ENCODE data around the gene SAMHD1.
"Not testable (repeated sequence)": the region's sequence is repeated elsewhere in the genome, so short reads cannot be mapped to it uniquely, and the experiment has no call there.

Gene SAMHD1

GRCh38 chr20:36951198-36951978, at the start of gene SAMHD1:
SAMHD1 (minus strand) TSS chr20:36951708; CDS start chr20:36951643, 65 bp downstream.
- peak; percentile 87 to 88 for DNase-seq (ENCODE audit: low read depth in 2 of 2)

- DNase-seq (ENCODE audit: low read depth in 2 of 2): not testable (repeated sequence)
These were observed 48.7 kb upstream of the SAMHD1 start for GRCh38 chr20:37000171-37000570.

- DNase-seq (ENCODE audit: low read depth in 2 of 2): no peak
These were observed 47.1 kb upstream of the SAMHD1 start for GRCh38 chr20:36998652-36999051.

- no peak for DNase-seq (ENCODE audit: low read depth in 2 of 2)
These were observed 45.6 kb upstream of the SAMHD1 start for GRCh38 chr20:36997121-36997520.

GRCh38 chr20:36994221-36994620, 42.7 kb upstream of the SAMHD1 start:
- not testable (repeated sequence) for DNase-seq (ENCODE audit: low read depth in 2 of 2)

GRCh38 chr20:36992802-36993334, 41.4 kb upstream of the SAMHD1 start:
- no peak for DNase-seq (ENCODE audit: low read depth in 2 of 2)

- DNase-seq (ENCODE audit: low read depth in 2 of 2): no peak
These were observed 40.2 kb upstream of the SAMHD1 start for GRCh38 chr20:36991703-36992102.

- no peak for DNase-seq (ENCODE audit: low read depth in 2 of 2)
These were observed 38.3 kb upstream of the SAMHD1 start for GRCh38 chr20:36989797-36990196.

- DNase-seq (ENCODE audit: low read depth in 2 of 2): no peak
These were observed 37.0 kb upstream of the SAMHD1 start for GRCh38 chr20:36988494-36988966.

GRCh38 chr20:36984257-36984638, 32.7 kb upstream of the SAMHD1 start:
- DNase-seq (ENCODE audit: low read depth in 2 of 2): no peak

GRCh38 chr20:36975099-36975818, 23.8 kb upstream of the SAMHD1 start:
- DNase-seq (ENCODE audit: low read depth in 2 of 2): no peak

GRCh38 chr20:36974660-36975059, 23.2 kb upstream of the SAMHD1 start:
- no peak for DNase-seq (ENCODE audit: low read depth in 2 of 2)

GRCh38 chr20:36971103-36971502, 19.6 kb upstream of the SAMHD1 start:
- no peak for DNase-seq (ENCODE audit: low read depth in 2 of 2)

GRCh38 chr20:36969478-36970186, 18.1 kb upstream of the SAMHD1 start:
- DNase-seq (ENCODE audit: low read depth in 2 of 2): no peak

- DNase-seq (ENCODE audit: low read depth in 2 of 2): no peak
These were observed 17.5 kb upstream of the SAMHD1 start for GRCh38 chr20:36969051-36969450.

- no peak for DNase-seq (ENCODE audit: low read depth in 2 of 2)
These were observed 16.1 kb upstream of the SAMHD1 start for GRCh38 chr20:36967636-36968035.

- not testable (repeated sequence) for DNase-seq (ENCODE audit: low read depth in 2 of 2)
These were observed 15.5 kb upstream of the SAMHD1 start for GRCh38 chr20:36966965-36967364.

- not testable (repeated sequence) for DNase-seq (ENCODE audit: low read depth in 2 of 2)
These were observed 10.9 kb upstream of the SAMHD1 start for GRCh38 chr20:36962354-36962941.

- no peak for DNase-seq (ENCODE audit: low read depth in 2 of 2)
These were observed 7.7 kb upstream of the SAMHD1 start for GRCh38 chr20:36959242-36959641.

- no peak for DNase-seq (ENCODE audit: low read depth in 2 of 2)
These were observed 6.6 kb upstream of the SAMHD1 start for GRCh38 chr20:36957875-36958667.

- DNase-seq (ENCODE audit: low read depth in 2 of 2): no peak
These were observed 5.2 kb upstream of the SAMHD1 start for GRCh38 chr20:36956674-36957073.

Data from fibroblast of skin of left biceps (primary cell).